ENCODE data around the gene SNRNP25.
"Not testable (repeated sequence)": the region's sequence is repeated elsewhere in the genome, so short reads cannot be mapped to it uniquely, and the experiment has no call there.

Gene SNRNP25

GRCh38 chr16:42069-42457, 11.6 kb upstream of the SNRNP25 start:
- no peak for DNase-seq

DNA sequence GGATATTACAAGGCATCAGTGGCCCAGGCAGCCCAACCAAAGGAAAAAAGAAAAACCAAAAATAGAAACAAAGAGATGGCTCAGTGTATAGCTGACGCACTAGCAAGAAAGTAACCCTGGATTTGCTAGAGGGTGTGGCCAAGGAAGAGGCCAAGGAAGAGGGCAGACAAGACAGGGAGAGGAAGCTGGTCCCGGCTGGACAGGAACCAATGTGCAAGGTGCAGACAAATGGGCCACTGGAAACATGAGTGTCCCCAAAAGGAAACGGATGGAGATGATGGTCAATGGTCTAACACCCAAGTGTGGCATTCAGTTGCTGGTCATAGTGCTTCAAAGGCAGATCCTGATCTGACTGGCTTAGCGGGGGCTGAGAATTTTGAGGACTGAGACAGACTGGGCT, 10.9 kb upstream of the SNRNP25 start:
- DNase-seq, result no peak

DNA sequence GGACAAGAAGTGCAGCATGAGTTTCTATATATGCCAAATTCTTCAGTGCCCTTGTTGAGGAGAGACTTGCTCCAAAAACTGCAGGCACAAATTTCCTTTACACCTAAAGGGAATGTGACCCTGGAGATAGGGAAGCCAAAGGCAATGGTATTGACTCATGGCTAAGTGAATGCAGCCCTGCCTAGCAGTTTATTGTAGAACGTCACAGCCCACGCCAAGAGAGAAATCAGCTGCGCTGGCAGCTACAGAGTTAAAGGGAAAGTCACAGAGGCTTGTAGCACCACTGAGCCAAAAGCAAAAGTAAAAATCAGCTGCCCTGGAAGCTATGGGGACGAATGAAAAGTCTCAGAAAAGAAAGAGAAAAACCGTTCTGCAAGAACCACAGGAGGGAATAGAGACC, 10.3 kb upstream of the SNRNP25 start:
- DNase-seq, result no peak

GRCh38 chr16:44655-45054, 9.0 kb upstream of the SNRNP25 start:
- DNase-seq, result no peak

GRCh38 chr16:45454-45853, 8.2 kb upstream of the SNRNP25 start:
- no peak for DNase-seq

GRCh38 chr16:46510-46909, 7.1 kb upstream of the SNRNP25 start:
- not testable (repeated sequence) for DNase-seq

DNA sequence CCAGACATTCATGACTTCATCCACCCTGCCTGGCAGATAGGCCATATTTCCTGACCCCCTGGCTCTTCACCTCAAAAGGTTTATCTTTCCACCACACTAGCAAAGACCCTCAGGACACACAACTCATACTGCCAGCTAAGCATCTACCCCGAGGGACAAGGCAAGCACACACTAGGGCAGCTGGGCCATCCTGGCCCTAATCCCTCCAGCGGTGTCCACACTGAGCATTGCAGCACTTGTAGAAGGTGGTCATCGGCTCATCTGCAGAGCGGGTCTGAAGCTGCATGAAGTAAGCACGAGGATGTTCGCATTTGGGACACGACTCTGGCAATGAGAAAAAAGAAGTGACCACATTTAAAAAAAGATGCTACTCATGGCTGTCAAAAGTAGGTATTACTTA, 6.4 kb upstream of the SNRNP25 start:
- DNase-seq, result no peak

GRCh38 chr16:50769-51591, 2.6 kb upstream of the SNRNP25 start:
- DNase-seq, result no peak

DNA sequence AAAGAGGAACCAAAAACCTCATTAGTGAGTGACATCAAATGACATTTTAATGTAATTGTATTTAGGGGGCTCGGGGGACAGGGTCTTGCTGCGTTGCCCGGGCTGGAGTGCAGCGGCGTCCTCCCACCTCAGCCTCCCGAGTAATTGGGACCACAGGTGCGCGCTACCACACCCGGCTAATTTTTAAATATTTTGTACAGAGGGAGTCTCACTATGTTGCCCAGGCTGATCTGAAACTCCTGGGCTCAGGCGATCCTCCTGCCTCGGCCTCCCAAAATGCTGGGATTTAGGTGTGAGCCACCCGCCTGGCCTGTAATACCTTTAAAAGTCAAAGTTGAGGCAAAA, 581 bp downstream of the SNRNP25 start:
- DNase-seq, result no peak

- no peak for DNase-seq
Measured at GRCh38 chr16:55571-56136, 2.0 kb downstream of the SNRNP25 start.

- no peak for DNase-seq
Measured at GRCh38 chr16:56231-56927, 2.8 kb downstream of the SNRNP25 start.

GRCh38 chr16:57711-58110, 4.1 kb downstream of the SNRNP25 start:
- no peak for DNase-seq

DNA sequence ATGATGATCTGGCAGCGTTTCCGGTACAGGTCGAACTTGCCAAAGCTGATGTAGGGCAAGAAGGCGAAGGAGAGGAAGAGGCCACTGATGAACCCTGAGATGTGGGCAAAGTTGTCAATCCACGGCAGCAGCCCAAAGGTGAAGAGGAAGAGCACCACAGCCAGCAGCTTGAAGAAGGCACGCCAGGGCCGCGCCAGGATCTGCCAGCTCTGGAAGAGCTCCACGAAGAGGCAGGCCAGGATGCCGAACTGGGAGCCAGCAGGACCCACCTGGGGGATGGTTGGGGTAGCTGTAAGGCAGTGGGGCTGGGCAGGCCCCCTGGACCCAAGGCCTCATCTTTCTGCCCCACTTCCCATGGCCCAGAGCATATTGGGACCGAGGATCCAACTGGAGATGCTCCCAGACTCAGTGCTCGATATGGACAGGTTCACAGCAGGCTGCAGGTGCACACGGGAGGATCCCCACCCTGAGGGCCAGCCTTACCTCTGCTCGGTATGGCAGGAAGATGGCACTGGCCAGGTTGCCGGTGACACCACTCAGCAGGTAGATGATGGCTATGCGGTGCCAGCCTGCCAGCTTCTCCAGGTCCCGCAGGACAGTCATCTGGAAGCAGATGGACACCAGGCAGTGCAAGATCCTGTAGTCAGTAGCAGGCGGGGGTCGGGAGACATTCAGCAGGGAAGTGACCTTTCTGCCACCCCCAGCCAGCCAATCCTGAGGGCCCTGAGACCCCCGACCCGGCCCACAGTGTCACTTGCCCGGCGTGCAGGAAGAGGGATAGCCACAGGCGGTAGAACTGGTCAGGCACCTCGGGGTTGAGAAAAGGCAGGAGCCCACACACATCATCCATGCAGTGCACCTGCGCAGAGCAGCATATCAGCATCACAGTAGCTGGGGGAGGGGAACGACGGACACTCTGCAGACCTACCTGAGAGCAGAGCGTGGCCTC, 5.1 kb downstream of the SNRNP25 start:
- DNase-seq, result no peak

- no peak for DNase-seq
Measured at GRCh38 chr16:59440-60059, 5.9 kb downstream of the SNRNP25 start.

GRCh38 chr16:60166-60565, 6.5 kb downstream of the SNRNP25 start:
- DNase-seq, result no peak

DNA sequence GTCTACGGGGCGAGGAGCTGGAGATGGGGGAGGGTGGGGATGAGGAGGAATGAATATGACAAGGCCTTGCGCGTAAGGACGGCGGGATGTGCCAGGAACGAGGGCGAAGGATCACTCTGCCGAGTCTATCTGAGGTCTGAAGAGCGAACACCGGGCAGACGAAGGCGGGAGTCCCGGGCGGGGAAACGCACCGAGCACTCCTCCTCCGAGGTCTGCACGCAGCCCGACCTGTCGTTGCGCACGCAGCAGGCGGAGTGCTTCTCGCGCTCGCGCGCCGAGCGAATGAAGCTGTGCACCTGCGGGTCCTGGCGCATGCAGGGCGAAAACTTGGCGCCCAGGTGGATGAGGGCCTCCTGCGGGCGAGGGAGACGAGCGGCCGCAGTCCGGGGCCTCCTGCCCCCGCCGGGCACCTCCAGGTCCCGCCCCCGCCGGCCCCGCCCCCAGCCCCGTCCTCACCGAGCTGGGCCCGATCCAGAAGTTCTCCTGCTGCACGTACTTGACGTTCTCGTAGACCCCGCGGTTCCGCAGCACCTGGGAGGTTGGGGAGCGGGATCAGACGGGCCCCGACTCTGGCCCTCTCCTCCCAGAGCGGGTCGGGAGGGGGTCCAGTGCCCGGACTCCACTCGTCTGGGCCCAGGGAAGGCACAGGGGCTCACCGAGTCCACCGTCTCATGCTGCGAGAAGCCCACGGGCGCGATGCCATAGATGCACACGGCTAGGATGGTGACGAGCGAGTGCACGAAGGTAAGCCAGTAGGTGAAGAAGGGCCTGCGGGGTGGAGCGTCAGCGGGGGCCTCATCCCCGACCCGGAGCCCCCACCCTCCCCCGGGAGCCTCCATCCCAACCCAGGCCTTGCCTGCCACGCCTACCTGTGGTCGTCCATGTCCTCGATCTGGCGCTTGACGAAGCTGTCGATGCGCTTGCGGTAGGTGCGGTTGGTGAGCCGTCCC, 7.6 kb downstream of the SNRNP25 start:
- no peak for DNase-seq

DNA sequence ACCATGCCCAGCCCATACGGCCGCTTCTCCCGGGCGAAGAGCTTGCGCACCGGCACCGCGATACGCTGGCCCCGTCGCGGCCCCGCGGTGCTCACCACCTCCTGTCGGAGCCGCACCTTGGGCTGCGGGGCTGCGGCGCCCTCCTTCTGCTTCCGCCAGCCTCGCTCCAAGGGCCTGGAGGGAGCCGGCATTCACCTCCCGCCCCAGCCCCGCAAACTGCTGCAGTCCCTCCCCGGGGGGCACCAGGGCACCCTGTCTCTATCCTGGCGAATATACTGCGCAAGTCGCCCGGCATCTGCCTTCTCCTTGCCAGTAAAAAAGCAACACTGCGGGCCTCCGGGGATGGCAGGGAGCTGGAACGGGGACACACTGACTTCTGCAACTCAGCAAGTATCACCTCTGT, 8.3 kb downstream of the SNRNP25 start:
- no peak for DNase-seq

GRCh38 chr16:62283-62967, 8.8 kb downstream of the SNRNP25 start:
- DNase-seq, result no peak

DNA sequence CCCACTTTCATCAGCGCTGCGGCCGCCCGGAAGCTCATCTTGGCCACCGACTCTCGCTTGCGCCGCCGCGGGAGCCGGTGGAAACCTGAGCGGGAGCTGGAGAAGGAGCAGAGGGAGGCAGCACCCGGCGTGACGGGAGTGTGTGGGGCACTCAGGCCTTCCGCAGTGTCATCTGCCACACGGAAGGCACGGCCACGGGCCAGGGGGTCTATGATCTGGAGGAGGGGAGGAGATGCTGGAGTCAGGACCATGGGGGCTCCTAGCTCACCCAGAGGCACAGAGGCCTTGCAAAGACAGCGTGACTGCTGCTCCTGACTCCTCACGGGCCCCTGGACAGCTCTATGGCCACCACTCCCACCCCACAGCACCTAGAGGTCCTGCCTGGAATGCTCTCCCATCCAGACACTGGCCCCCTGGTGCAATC, 9.4 kb downstream of the SNRNP25 start:
- no peak for DNase-seq

DNA sequence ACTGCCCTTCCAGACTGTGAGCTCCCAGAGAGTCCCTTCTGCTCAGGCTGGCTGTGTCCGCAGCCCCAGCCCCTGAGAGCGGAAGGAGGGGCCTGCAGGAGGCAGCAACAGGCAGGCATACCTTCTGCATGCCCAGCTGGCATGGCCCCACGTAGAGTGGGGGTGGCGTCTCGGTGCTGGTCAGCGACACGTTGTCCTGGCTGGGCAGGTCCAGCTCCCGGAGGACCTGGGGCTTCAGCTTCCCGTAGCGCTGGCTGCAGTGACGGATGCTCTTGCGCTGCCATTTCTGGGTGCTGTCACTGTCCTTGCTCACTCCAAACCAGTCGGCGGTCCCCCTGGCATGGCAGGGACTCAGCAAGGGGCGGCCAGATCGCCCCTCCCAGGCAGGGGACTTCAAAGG, 9.8 kb downstream of the SNRNP25 start:
- no peak for DNase-seq

All from CD4-positive, alpha-beta T cell treated with Interleukin-10 for 1 hour (primary cell).